HG02852 (cell line): ENCODE measurements around the gene SLC39A11.
A peak's percentile ranks its signal among the peaks of the same experiment; 100 is the strongest.
"Not testable (repeated sequence)": the region's sequence is repeated elsewhere in the genome, so short reads cannot be mapped to it uniquely, and the experiment has no call there.

ENCODE experiments used
- ATAC-seq: cut with Tn5 transposase; IDR thresholded peaks from one replicate; pipeline ENCODE4 v1.9.1; 2021; ENCODE audit warnings: mild to moderate bottlenecking, moderate library complexity; ENCODE audit not compliant: unreplicated experiment

SLC39A11 gene

DNA sequence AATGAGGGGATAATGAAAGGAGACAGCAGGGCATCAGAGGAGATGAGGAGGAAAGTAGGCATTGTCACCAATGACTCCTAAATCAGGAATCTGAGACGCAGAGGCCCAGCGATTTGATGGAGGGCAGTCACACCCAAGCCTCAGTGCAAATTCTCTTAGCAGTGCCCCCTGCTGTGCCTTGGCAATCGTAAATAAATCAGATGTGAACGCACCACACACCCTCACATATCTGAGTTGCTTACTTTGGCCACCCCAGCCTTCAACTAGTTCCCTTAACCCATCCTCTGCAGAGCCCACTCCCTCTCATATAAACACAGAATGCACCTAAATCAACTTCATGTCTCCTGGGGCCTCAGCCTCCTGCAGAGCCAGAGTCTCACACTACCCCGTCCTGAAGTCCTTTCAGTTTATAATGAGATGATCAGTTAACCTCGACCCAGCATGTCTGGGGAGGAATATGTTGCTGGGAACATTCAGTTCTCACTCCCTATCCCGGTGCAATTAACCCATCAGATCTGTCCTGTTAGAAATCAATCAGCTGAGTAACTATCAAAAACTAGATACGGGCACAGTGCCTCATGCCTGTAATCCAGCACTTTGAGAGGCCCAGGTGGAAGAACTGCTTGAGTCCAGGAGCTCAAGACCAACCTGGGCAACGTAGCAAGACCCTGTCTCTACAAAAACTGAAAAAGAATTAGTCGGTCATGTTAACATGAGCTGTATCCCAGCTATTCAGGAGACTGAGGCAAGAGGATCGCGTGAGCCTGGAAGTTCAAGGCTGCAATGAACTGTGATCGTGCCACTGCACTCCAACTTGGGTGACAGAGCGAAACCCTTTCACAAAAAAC, 78.4 kb downstream of the SLC39A11 start:
- no peak for ATAC-seq

GRCh38 chr17:73013301-73013700, 79.2 kb downstream of the SLC39A11 start:
- ATAC-seq = peak; percentile 79

- ATAC-seq = no peak
Measured at GRCh38 chr17:73011016-73011486, 81.4 kb downstream of the SLC39A11 start.

DNA sequence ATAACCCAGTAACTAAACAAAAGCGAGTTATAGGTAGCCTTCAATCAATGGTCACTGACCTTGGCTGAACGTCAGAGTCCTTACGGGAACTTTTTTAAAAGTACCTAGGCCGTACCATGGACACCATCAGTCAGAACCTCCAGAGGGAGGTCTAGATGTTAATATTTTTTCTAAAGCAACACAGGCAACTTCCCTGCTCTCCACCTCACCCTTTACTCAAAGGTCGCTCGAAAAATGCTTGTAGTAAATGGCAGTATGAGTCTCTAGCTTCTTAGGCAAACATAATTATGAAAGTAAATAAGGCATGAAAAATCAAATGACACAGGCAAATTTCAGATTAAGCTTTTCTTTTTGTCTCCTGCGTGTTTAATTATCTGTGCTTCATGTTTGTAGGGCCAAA, 82.1 kb downstream of the SLC39A11 start:
- no peak for ATAC-seq

- no peak for ATAC-seq
Measured at GRCh38 chr17:73007407-73007806, 85.1 kb downstream of the SLC39A11 start.

GRCh38 chr17:73005360-73005759, 87.1 kb downstream of the SLC39A11 start:
- no peak for ATAC-seq

- ATAC-seq = no peak
Measured at GRCh38 chr17:73003487-73003886, 89.0 kb downstream of the SLC39A11 start.

DNA sequence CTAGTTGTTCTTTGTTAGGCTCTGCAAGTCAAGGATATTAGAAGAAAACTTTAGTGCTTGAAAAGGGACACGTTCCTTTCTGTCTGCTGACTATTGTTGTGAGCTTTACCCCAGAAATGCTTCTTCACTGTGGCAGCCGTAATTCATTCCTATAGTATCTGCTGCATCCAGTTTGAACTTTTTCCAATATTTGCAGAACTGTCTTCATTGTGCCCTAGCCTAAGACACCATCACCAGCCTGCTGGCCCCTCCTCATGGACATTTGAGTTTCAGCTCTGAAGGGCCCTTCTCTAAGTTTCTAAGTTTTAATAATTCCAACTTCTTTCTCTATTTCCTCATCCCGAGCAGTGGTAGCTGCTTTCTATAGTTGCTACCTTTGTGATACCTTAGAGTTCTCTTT, 91.7 kb downstream of the SLC39A11 start:
- ATAC-seq = no peak

DNA sequence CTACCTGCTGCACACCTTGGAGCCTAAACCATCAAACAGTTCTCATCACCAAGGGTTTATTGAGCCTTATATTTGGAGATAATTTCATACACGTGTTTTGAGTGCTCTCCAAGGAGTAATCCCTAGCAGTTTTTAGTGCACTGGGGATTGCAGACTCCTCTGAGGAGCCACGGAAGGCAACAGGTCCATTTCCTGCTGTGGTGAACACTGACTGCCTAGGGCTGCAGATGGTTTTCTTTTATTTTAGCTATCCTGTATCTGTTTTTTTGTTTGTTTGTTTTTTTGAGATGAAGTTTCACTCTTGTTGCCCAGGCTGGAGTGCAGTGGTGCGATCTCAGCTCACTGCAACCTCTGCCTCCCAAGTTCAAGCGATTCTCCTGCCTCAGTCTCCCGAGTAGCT, 93.0 kb downstream of the SLC39A11 start:
- ATAC-seq = not testable (repeated sequence)

DNA sequence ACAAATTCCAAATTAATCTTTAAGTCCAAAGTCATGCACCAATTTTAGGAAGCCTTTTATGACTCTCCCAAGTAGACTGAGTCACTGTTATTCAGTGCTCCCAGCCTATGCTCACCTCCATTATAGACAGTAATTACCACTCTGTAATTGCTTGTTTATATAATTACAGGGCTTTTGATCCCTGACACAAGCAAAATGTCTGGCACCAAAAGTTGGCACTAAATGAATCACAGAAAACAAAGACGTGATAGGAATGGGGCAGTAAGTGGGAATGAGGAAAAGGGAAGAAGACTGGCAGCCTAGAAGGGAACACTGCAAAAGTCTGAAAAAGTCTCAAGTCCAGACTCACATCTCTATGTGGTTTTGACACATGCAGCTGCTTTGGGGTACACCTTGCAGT, 94.1 kb downstream of the SLC39A11 start:
- no peak for ATAC-seq

DNA sequence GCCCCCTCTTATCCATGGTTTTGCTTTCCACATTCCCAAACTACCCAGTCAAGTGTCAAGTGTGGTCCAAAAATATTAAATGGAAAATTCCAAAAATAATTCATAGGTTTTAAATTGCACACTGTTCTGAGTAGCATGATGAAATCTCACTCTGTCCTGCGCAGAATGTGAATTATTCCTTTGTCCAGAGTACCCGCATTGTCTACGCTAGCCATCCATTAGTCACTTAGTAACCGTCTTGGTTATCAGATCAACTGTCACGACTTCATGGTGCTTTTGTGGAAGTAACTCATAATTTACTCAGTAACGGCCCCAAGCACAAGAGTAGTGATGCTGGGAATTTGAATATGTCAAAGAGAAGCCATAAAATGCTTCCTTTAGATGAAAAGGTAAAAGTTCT, 94.9 kb downstream of the SLC39A11 start:
- no peak for ATAC-seq

GRCh38 chr17:72996791-72997190, 95.7 kb downstream of the SLC39A11 start:
- no peak for ATAC-seq

- no peak for ATAC-seq
Measured at GRCh38 chr17:72995008-72995656, 97.4 kb downstream of the SLC39A11 start.

GRCh38 chr17:72992783-72993467, 99.6 kb downstream of the SLC39A11 start:
- ATAC-seq = not testable (repeated sequence)

DNA sequence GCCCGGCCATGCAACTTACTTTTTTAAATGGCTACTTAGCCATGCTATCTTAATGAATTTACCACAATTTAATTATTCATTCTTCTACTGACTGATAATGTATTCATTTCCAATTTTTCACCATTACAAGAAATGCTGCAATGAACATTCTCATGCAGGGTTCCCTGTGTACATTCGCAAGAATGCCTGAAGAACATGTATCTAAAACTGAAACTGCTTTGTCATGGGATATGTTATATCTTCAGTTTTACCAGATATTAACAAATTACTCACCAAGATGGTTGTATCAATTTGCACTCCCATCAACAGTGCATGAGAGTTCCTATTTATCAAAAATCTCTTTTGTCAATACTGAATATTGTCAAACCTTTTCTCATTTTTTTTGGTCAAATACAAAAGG, 100.8 kb downstream of the SLC39A11 start:
- ATAC-seq = no peak

DNA sequence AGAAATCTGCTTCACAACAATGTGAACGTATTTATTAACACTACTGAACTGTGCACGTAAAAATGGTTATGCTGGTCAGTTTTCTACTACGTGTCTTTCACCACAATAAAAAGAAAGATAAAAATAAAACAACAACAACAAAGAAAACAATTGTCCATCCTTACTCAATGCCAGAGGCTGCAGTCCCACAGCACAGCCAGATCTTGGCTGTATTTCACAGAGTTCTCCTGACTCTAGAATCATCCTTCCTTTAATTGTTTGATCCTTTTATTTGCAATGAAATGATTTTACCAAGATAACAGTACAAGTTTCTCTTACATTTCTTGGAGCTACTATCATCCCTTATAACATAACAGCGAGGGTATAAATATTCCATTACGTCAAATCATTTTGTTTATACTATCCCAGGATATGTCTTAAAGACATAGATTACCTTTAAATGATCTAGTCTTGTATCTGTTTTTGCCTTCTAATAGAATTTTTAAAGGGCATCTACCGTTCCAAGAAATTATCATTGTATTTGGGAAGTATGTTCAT, 103.3 kb downstream of the SLC39A11 start:
- ATAC-seq = no peak

GRCh38 chr17:72988451-72988850, 104.0 kb downstream of the SLC39A11 start:
- ATAC-seq = no peak

DNA sequence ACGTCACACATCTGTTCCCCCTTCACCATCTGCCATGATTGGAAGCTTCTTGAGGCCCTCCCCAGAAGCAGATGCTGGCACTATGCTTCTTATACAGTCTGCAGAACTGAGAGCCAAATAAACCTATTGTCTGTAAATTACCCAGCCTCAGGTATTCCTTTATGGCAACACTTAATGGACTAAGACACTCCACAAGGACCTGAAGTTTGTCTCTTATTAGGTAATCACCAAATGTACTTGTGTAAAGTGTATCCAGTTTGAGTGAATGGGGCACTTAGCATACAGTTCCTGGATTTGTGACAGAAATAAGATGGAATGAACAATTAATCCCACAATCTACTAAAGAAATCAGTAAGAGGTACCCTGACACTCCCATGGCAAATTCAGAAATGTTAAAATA, 105.3 kb downstream of the SLC39A11 start:
- ATAC-seq = no peak

DNA sequence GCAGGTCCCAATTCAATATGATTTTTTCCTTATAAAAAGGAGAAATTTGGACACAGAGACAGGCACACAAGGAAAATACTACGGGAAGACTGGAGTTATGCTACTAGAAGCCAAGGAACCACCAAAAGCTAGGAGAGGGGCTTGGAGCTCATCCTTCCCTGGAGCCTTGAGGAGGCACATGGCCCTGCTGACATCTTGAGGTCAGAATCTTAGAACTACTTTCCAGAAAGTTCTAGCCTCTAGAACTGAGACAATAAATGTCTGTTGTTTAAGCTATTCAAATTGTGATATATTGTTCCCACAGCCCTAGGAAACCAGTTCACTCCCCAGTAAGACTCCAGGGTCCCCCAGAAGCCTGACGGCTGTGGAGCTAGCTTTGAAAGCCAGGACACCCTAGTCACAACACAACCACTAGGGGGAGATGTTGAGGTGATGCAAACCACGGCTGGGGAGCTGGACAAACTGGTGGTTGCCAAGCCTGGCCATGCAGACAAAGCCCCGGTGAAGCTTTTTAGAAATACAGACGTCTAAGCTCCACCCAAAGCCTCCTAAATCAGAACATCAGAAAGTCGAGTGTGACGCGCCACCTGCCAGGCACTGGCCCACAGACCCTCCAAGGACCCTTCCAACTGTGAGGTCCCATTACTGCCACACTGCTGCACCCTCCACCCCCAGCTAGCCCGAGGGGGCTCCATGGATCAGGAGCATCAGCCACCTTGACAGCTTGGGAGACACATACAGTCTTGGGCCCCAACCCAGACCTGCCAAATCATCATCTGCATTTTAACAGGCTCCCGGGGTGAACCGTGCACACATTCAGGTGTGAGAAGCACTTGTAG, 106.4 kb downstream of the SLC39A11 start:
- peak; percentile 86 for ATAC-seq

DNA sequence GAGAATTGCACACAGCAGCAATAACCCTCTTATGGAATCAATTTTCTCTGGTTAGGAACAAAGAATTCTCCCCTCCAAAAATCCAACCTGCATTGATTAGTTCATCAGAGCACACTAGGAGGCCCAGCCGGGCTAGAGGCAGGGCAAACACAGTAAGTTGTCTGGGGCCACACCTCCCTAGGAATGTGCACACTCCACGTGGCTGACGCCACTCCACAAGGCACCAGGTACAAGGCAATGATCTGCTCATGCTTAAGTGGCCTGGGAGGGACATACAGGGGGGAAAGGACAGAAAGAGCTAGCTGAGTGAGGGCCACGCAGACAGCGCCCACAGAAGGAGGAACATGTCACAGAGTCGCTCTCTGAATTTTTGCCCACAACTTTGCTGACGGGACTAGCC, 107.6 kb downstream of the SLC39A11 start:
- ATAC-seq = no peak
